RWPE1 (cell line): ENCODE measurements around the gene MTMR2.

ENCODE experiments used
- CTCF ChIA-PET: fragments of 350-600 bp; sonication (Branson Sonifier 250); formaldehyde crosslinking; extraction: SDS; loops from one replicate; lab custom pipeline; 2021; lab: Yijun Ruan, JAX
- POLR2A ChIA-PET: fragments of 400-600 bp; formaldehyde crosslinking; extraction: SDS; loops from one replicate; lab custom pipeline; 2020; ENCODE audit warnings: antibody characterized with exemption; ENCODE audit not compliant: low non-redundant PET; lab: Yijun Ruan, JAX
- DNase-seq: peaks from one replicate; pipeline ENCODE4 v3.0.0; 2012; ENCODE audit warnings: low spot score
- H3K27ac ChIP-seq: fragments of 450-650 bp; 2 replicates; pipeline ENCODE4 v1.5.1; 2017
- TF ChIP-seq, protein P1 (sequence below): fragments of 450-650 bp; conservative IDR thresholded peaks from 2 replicates; pipeline ENCODE4 v1.5.1; 2017; ENCODE audit warnings: low read depth, mild to moderate bottlenecking

MTMR2 gene

DNA sequence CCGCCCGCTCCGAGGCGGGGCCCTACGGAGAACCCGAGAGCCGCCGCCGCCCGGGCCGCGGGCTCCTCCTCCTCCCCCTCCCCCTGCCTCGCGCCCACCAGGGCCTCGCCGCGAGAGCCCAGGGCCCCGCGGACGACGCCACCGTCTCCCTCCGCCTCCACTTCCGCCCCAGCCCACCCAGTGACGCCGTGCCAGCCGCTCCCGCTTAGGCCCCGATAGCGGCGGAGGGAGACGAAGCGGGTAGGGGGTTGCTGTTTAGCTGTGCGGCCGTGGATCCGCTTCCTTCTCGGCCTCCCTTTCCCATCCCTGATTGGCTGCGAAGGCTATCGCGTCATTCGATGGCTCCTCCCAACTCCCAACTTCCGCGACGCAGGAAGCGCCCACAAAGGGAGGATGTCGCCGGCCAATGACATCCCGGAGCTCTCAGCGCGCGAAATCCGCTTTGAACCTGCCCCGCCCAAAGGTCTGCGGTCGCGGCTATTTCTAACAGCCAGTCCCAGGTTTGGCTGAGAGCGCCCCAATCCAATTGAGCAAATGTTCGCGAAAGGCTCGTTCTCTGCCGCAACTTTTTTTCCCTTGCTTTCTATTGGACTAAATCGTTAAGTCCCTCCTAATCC lies 134.3 kb downstream of the MTMR2 start, which contains the start of gene FAM76B:
TSS of gene FAM76B (minus strand) at position 277 of the 617 bp plus-strand sequence. CDS start 304 bp downstream, outside the sequence.
- TF ChIP-seq, protein P1, sequence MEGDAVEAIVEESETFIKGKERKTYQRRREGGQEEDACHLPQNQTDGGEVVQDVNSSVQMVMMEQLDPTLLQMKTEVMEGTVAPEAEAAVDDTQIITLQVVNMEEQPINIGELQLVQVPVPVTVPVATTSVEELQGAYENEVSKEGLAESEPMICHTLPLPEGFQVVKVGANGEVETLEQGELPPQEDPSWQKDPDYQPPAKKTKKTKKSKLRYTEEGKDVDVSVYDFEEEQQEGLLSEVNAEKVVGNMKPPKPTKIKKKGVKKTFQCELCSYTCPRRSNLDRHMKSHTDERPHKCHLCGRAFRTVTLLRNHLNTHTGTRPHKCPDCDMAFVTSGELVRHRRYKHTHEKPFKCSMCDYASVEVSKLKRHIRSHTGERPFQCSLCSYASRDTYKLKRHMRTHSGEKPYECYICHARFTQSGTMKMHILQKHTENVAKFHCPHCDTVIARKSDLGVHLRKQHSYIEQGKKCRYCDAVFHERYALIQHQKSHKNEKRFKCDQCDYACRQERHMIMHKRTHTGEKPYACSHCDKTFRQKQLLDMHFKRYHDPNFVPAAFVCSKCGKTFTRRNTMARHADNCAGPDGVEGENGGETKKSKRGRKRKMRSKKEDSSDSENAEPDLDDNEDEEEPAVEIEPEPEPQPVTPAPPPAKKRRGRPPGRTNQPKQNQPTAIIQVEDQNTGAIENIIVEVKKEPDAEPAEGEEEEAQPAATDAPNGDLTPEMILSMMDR, result no peak
- ChIA-PET CTCF (interaction anchor here (0.6 to 0.8 kb wide), 5 partner anchors 11 to 612 kb away, joined by 3 to 5 read pairs (median 3); no protein-coding TSS in a partner anchor), POLR2A (interaction anchor here (0.6 kb wide), 1 partner anchor 56 kb away, joined by 3 read pairs; no protein-coding TSS in a partner anchor)
- H3K27ac ChIP-seq, result peak within 1 kb of the TSS; percentile 95
- DNase-seq, result peak; percentile 91

DNA sequence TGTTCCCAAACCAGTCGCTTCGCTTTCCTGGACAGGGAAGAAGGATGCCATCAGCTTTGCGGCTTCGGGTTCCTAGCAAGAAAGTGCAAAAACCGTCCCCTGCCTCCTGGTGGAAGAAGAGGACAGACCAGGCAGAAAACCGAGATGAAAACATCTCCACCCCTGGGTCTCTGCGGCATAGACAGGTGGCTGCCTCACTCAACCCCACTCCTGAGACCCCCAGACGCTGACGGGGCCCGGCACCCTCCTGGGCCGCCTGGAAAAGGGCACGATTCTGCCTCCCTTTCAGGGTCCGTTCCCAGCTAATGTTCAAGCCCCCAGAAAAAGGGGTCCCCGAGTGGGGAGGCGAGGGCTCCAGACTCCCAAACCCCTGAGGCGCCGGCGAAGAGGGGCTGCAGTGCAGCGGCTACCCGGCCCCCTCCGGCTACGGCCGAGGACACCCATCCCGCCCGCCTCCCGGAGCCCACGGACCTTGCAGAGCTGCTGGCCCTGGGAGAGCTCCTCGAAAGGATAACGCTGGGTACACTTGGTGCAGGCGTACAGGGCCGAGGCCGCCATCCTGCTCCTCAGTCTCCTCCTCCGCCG lies 134.9 kb downstream of the MTMR2 start:
- peak overlapping the region; percentile 95 for H3K27ac ChIP-seq
- TF ChIP-seq, protein P1, result no peak
- POLR2A ChIA-PET, result interaction anchor here (0.6 to 0.7 kb wide), 2 partner anchors 31 to 56 kb away, joined by 3 read pairs; no protein-coding TSS in a partner anchor
- CTCF ChIA-PET, result interaction anchor here (0.6 kb wide), 3 partner anchors 16 to 534 kb away, joined by 3 to 5 read pairs (median 3); no protein-coding TSS in a partner anchor
- DNase-seq, result peak; percentile 13
